ENCODE measurements around the gene NBAS. TPM values are rescaled to one million over a fixed set of nuclear protein-coding genes. Genes with fewer than 3 reads are reported as not detected.

Gene NBAS
- total and polyA plus RNA-seq, 2 of the 4 experiments (the other 2 are of a cell fraction) = 22.3 to 105 TPM

GRCh38 chr2:15242936-15243461 is 318.1 kb downstream of the NBAS start:
- in situ Hi-C loops (cut with MboI; ENCODE audit: low sequenced_read_pairs) = no loop called here
- Histone ChIP-seq H2BK5ac (ENCODE audit: low read depth, low read length, poor library complexity, severe bottlenecking) (no peak overlapping the region), H3K27ac (ENCODE audit: insufficient read depth, low read length) (no peak overlapping the region), H3K4me3 (ENCODE audit: insufficient read depth, low read depth, low read length) (no peak overlapping the region), H2BK15ac (ENCODE audit: low read depth, low read length) (no peak overlapping the region), H2AFZ (replicated peaks; ENCODE audit: low read length, poor library complexity) (no peak overlapping the region), H3K4me1 (ENCODE audit: control insufficient read depth, insufficient read depth, low read length) (no peaks in the 10 kb centered on the region), H4K5ac (ENCODE audit: low read depth, low read length) (no peak overlapping the region), H3K4me2 (ENCODE audit: low read depth, low read length) (no peak overlapping the region), H2AK9ac (replicated peaks; ENCODE audit: low read depth, low read length, poor library complexity) (no peak overlapping the region), H3K79me1 (ENCODE audit: low read depth in 1 of 2, low read length in 2 of 2) (peaks cover 3 to 10% of the 10 kb centered on the region in 2 experiments), H2AK5ac (ENCODE audit: low read depth, low read length) (no peak overlapping the region), H4K91ac (ENCODE audit: insufficient read depth, low read depth, low read length) (no peak overlapping the region), H3K56ac (ENCODE audit: extremely low read depth, insufficient read depth, low read length) (no peak overlapping the region), H3K27me3 (ENCODE audit: control insufficient read depth, insufficient read depth, low read length) (no peaks in the 10 kb centered on the region), H3K23ac (ENCODE audit: low read depth, low read length) (no peak overlapping the region), H4K8ac (ENCODE audit: low read depth in 2 of 2, low read length in 2 of 2) (no peak overlapping the region), H3K9me3 (ENCODE audit: control insufficient read depth, insufficient read depth, low read length) (no peaks in the 10 kb centered on the region), H2BK20ac (ENCODE audit: low read depth, low read length) (no peak overlapping the region), H3K36me3 (ENCODE audit: control insufficient read depth, insufficient read depth, low read length) (peaks cover 2% of the 10 kb centered on the region; the same call in 1 of the 2 replicates), H3K18ac (ENCODE audit: low read depth, low read length) (no peak overlapping the region), H3K4ac (ENCODE audit: low read depth, low read length) (no peak overlapping the region), H4K20me1 (ENCODE audit: insufficient read depth, low read length) (no peaks in the 10 kb centered on the region), H3K9me1 (ENCODE audit: insufficient read depth, low read length) (peaks cover 9% of the 10 kb centered on the region; the same call in 1 of the 2 replicates), H2BK120ac (ENCODE audit: low read depth, low read length) (no peak overlapping the region), H3K14ac (replicated peaks; ENCODE audit: low read depth, low read length) (0 out of 2 replicates have a peak overlapping the region, but pooled peaks have one; percentile 2), H3K9ac (ENCODE audit: low read depth, low read length) (no peak overlapping the region)
- intact Hi-C loops (cut with micrococcal nuclease) = no loop called here
- dilution Hi-C loops (cut with HindIII; ENCODE audit: low sequenced_read_pairs, unreplicated experiment) = no loop called here
- TF ChIP-seq CHD1 (IDR thresholded peaks at IDR 0.05; ENCODE audit: low read depth, low read length) (no peak), FOS (IDR thresholded peaks at IDR 0.05; ENCODE audit: low read depth, low read length) (no peak), RFX5 (IDR thresholded peaks at IDR 0.05; ENCODE audit: low read depth, low read length) (no peak)
- BruUV-seq (replicated peaks) = no TSS peak
- no CpG with 5 or more reads among the region's 3 CpGs for WGBS, 2 experiments (ENCODE audit: extremely low coverage in 2 of 2, insufficient read length in 1 of 2)
- POLR2A ChIA-PET (ENCODE audit: unreplicated experiment) = no interaction called here
- CTCF ChIA-PET = no interaction called here
- ATAC-seq (ENCODE audit: low read depth) (no peak), DNase-seq (no peak)

Measured in IMR-90 (cell line).